ENCODE measurements around the gene MYO9B. TPM values are rescaled to one million over a fixed set of nuclear protein-coding genes. Genes with fewer than 3 reads are reported as not detected.

Gene MYO9B
- total RNA-seq, 1 experiment from 2014 or later: 103 TPM

- Histone ChIP-seq H3K36me3 (ENCODE audit: low read depth) (0 out of 2 replicates have a peak, but pooled peaks cover 27% of the 10 kb centered on the region), H2AFZ (no peak overlapping the region), H3K9me3 (ENCODE audit: insufficient read depth, low read depth) (no peaks in the 10 kb centered on the region), H3K4me2 (peak overlapping the region; percentile 21), H4K20me1 (ENCODE audit: insufficient read depth) (no peaks in the 10 kb centered on the region), H3K27me3 (ENCODE audit: insufficient read depth, low read depth) (no peaks in the 10 kb centered on the region), H3K4me3 (no peak overlapping the region), H3F3A (ENCODE audit: insufficient read depth, low read depth) (peaks cover 18% of the 10 kb centered on the region; the same call in 1 of the 2 replicates), H3K79me2 (ENCODE audit: low read depth) (peaks cover 37% of the 10 kb centered on the region), H3K9me2 (ENCODE audit: insufficient read depth) (no peaks in the 10 kb centered on the region), H3K4me1 (replicated peaks; ENCODE audit: insufficient read depth) (peaks cover 32% of the 10 kb centered on the region), H3K27ac (peak overlapping the region; percentile 56)
- intact Hi-C loops (cut with micrococcal nuclease; ENCODE audit: unreplicated experiment): no loop called here
- TF ChIP-seq EZH2 (IDR thresholded peaks at IDR 0.05; ENCODE audit: low read depth) (no peak), CTCF (conservative IDR thresholded peaks at IDR 0.05) (no peak)
- BruUV-seq (replicated peaks): no TSS peak
- POLR2A ChIA-PET (ENCODE audit: unreplicated experiment): no interaction called here
- CTCF ChIA-PET: no interaction called here
- peak in 1 of 2 experiments; percentile 87 for DNase-seq
Measured at GRCh38 chr19:17061691-17062090, 13.9 kb upstream of the MYO9B start.

GRCh38 chr19:17063428-17063827 lies 12.1 kb upstream of the MYO9B start:
- ChIA-PET POLR2A (ENCODE audit: unreplicated experiment) (no interaction called here), CTCF (no interaction called here)
- H4K20me1 ChIP-seq (ENCODE audit: insufficient read depth): no peaks in the 10 kb centered on the region
- TF ChIP-seq EZH2 (IDR thresholded peaks at IDR 0.05; ENCODE audit: low read depth) (no peak), CTCF (conservative IDR thresholded peaks at IDR 0.05) (no peak)
- peaks cover 38% of the 10 kb centered on the region for H3K79me2 ChIP-seq (ENCODE audit: low read depth)
- no peak overlapping the region for H3K4me3 ChIP-seq
- no peak for DNase-seq
- H3K4me1 ChIP-seq (replicated peaks; ENCODE audit: insufficient read depth): peaks cover 32% of the 10 kb centered on the region
- H3K9me3 ChIP-seq (ENCODE audit: insufficient read depth, low read depth): no peaks in the 10 kb centered on the region
- 0 out of 2 replicates have a peak, but pooled peaks cover 26% of the 10 kb centered on the region for H3K36me3 ChIP-seq (ENCODE audit: low read depth)
- no peak overlapping the region for H3K4me2 ChIP-seq
- H3F3A ChIP-seq (ENCODE audit: insufficient read depth, low read depth): peaks cover 28% of the 10 kb centered on the region
- no peak overlapping the region for H3K27ac ChIP-seq
- intact Hi-C loops (cut with micrococcal nuclease; ENCODE audit: unreplicated experiment): no loop called here
- H3K9me2 ChIP-seq (ENCODE audit: insufficient read depth): no peaks in the 10 kb centered on the region
- BruUV-seq (replicated peaks): no TSS peak
- no peak overlapping the region for H2AFZ ChIP-seq
- H3K27me3 ChIP-seq (ENCODE audit: insufficient read depth, low read depth): no peaks in the 10 kb centered on the region

- POLR2A ChIA-PET (ENCODE audit: unreplicated experiment): no interaction called here
- Histone ChIP-seq H3K9me2 (ENCODE audit: insufficient read depth) (no peaks in the 10 kb centered on the region), H3K27ac (no peak overlapping the region), H3K4me3 (no peak overlapping the region), H3K9me3 (ENCODE audit: insufficient read depth, low read depth) (no peaks in the 10 kb centered on the region), H4K20me1 (ENCODE audit: insufficient read depth) (no peaks in the 10 kb centered on the region), H3K79me2 (ENCODE audit: low read depth) (peaks cover 48% of the 10 kb centered on the region), H3F3A (ENCODE audit: insufficient read depth, low read depth) (peaks cover 22% of the 10 kb centered on the region), H3K36me3 (ENCODE audit: low read depth) (peaks cover 20% of the 10 kb centered on the region; the same call in 1 of the 2 replicates), H3K4me1 (replicated peaks; ENCODE audit: insufficient read depth) (peaks cover 10% of the 10 kb centered on the region), H3K4me2 (no peak overlapping the region), H3K27me3 (ENCODE audit: insufficient read depth, low read depth) (no peaks in the 10 kb centered on the region), H2AFZ (no peak overlapping the region)
- DNase-seq: no peak
- intact Hi-C loops (cut with micrococcal nuclease; ENCODE audit: unreplicated experiment): no loop called here
- CTCF ChIA-PET: no interaction called here
- TF ChIP-seq CTCF (conservative IDR thresholded peaks at IDR 0.05) (no peak), EZH2 (IDR thresholded peaks at IDR 0.05; ENCODE audit: low read depth) (no peak)
- no TSS peak for BruUV-seq (replicated peaks)
Measured at GRCh38 chr19:17069193-17069592, 6.4 kb upstream of the MYO9B start.

Measured in PC-9 (cell line).